Brain microvascular endothelial cell (primary cell): Measurements from ENCODE around the gene PAQR7.

ENCODE experiments used
- DNase-seq: peaks from one replicate; pipeline ENCODE4 v3.0.0-alpha.2; 2020
- H3K27ac ChIP-seq: fragments of 250-450 bp; sonication (Bioruptor Pico); 2 replicates; pipeline ENCODE4 v1.5.1; 2020; ENCODE audit warnings: mild to moderate bottlenecking, moderate library complexity
- H3K27me3 ChIP-seq: fragments of 250-450 bp; sonication (Bioruptor Pico); replicated peaks from 2 replicates; pipeline ENCODE4 v1.5.1; 2020; ENCODE audit warnings: mild to moderate bottlenecking
- H3K36me3 ChIP-seq: fragments of 250-450 bp; sonication (Bioruptor Pico); replicated peaks from 2 replicates; pipeline ENCODE4 v1.5.1; 2020; ENCODE audit warnings: mild to moderate bottlenecking
- H3K4me3 ChIP-seq: 2 replicates; pipeline ENCODE4 v1.5.1; 2011; ENCODE audit warnings: low read depth, mild to moderate bottlenecking, control low read depth, low read length, moderate library complexity
- in situ Hi-C: cut with HindIII; loops from 2 replicates; pipeline ENCODE4 v1.10.0; 2017; ENCODE audit warnings: low sequenced_read_pairs, low pct_ligation_motif_present
- TF ChIP-seq, protein P1 (sequence below): IDR thresholded peaks from 2 replicates; pipeline ENCODE4 v1.5.1; 2011; ENCODE audit warnings: low read depth, mild to moderate bottlenecking, moderate library complexity, low read length, control low read depth, inconsistent platforms; ENCODE audit errors: missing control alignments

Gene PAQR7

DNA sequence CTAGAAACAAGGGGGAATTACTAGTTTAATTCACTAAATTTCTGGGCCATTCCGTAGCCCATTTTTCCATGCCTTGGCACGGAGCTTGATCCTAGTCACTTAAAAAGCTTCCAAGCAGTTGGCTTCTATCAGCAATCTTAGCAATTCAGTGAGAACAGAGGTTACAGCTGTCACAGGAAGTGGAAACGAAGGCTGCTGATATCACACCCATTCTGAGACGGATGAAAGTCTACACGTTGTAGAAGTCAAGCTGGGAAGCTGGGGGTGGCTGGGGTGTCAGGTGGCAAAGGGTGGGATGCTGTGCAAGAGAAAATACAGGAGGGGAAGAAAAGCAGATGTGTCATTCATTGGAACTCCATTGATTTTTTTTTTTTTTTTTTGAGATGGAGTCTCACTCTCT, 42.5 kb upstream of the PAQR7 start:
- no peak overlapping the region for H3K27ac ChIP-seq

DNA sequence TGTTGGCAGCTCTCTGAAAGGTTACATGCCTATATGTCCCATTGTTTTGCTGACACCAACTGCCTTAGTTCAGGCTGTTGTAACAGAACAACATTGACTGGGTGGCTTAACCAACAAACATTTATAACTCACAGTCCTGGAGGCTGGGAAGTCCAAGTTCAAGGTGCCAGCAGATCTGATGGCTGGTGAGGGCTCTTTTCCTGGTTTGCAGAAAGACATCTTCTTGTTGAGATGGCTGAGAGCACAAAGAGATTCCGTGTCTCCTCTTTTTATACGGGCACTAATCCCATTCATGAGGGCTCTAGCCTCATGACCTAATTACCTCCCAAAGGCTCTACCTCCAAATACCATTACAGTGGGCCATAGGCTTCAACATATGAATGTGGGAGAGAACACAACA, 41.0 kb upstream of the PAQR7 start:
- in situ Hi-C loops: no loop called here
- DNase-seq: no peak
- Histone ChIP-seq H3K27me3 (no peaks in the 10 kb centered on the region), H3K4me3 (no peak overlapping the region), H3K36me3 (no peaks in the 10 kb centered on the region), H3K27ac (no peak overlapping the region)
- TF ChIP-seq, protein P1, sequence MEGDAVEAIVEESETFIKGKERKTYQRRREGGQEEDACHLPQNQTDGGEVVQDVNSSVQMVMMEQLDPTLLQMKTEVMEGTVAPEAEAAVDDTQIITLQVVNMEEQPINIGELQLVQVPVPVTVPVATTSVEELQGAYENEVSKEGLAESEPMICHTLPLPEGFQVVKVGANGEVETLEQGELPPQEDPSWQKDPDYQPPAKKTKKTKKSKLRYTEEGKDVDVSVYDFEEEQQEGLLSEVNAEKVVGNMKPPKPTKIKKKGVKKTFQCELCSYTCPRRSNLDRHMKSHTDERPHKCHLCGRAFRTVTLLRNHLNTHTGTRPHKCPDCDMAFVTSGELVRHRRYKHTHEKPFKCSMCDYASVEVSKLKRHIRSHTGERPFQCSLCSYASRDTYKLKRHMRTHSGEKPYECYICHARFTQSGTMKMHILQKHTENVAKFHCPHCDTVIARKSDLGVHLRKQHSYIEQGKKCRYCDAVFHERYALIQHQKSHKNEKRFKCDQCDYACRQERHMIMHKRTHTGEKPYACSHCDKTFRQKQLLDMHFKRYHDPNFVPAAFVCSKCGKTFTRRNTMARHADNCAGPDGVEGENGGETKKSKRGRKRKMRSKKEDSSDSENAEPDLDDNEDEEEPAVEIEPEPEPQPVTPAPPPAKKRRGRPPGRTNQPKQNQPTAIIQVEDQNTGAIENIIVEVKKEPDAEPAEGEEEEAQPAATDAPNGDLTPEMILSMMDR: no peak

More for the DNA sequence above, 42.5 kb upstream of the PAQR7 start:
- TF ChIP-seq, protein P1: no peak
- Histone ChIP-seq H3K36me3 (no peaks in the 10 kb centered on the region), H3K4me3 (no peak overlapping the region), H3K27me3 (no peaks in the 10 kb centered on the region)
- in situ Hi-C loops: no loop called here
- peak; percentile 22 for DNase-seq

DNA sequence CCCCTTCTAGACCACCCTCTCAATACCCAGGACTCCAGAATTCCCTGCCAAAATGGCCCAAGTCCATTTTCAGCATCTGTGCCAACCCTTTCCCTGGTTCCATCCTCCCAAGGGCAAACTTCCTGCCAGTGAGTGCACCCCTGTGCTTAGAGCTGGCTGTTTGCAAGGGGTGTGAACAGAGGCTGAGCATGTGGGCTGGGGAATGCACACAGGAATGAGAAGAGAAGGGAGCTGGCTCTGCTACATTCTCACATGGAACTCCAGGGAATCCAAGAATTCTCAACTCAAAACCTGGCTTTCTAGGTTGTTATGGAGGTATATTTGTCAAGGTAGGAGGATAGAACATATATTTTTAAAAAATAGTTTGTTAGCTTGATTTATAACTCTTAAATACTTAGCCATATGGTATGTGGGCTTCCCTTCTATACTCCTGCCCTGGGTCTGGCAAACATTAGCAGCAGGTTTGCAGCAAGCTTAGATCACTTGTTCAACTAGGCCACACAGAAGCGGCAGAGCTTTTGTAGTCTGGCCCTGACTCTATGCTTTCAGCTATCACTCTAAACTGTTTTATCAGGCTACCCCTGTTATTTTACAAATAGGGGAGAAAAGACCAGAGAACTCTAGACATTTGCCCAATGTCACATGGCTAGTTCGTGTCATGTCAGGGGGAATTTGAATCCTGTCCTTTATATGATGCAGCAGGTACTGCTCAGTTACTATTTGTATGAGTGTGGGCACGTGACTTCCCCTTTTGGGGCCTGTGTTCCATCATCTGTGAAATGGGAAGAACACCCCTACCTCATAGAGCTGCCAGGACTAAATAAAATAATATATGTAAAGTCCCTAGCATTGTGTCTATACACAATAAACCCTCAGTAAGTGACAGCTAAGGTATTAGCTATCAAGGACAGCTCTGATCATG, 38.8 kb upstream of the PAQR7 start:
- Histone ChIP-seq H3K27me3 (no peaks in the 10 kb centered on the region), H3K27ac (no peak overlapping the region), H3K4me3 (no peak overlapping the region), H3K36me3 (no peaks in the 10 kb centered on the region)
- TF ChIP-seq, protein P1: no peak
- in situ Hi-C loops: no loop called here
- no peak for DNase-seq

DNA sequence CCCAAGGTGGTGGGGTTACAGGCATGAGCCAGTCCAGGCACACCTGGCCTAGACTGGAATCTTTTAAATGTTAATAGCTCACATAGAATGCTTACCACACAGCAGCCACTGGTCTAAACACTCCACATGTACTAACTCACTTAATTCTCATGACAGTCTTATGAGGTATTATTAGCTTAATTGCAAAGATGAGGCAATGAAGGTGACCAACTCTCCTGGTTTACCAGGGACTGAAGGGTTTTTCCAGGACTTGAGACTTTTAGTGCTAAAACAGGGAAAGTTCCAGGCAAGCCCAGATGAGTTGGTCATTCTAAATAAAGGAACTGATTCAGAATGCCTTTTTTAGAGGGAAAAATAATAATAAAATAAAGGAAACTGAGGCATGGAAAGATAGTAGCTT, 37.7 kb upstream of the PAQR7 start:
- no peak for DNase-seq
- TF ChIP-seq, protein P1: no peak
- Histone ChIP-seq H3K27me3 (no peaks in the 10 kb centered on the region), H3K36me3 (no peaks in the 10 kb centered on the region), H3K4me3 (no peak overlapping the region), H3K27ac (no peak overlapping the region)
- in situ Hi-C loops: no loop called here

DNA sequence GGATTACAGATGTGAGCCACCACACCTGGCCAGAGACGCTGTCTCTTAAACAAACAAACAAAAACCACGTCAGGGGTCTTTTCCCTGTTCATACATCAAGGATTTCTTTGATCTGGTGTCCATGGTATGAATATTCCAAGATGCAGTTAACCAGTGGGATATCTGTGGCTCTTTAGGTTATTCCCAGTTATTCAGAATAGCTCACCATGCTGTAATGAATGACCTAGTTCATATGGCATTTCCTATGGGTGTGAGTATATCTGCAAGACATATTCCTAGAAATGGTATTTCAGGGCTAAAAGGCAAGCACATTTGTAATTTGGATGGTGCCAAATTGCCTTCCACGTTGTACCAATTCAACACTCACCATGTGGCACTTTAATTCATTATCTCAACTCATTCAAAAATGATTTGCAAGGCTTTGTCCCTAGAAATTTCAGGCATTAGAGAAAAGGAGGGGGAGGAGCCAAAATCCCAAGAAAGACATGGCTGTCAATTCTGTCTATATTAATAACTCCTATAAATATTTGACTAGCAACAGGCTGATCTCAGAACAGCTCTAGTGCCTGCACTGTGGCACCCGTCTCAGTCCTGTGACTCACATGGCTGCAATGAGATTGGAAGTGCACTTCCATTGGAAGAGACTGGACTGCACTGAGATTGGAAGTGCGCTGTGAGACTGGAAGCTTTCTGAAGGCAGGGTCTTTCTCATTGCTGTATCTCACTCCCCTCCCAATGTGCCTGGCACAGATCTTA, 36.7 kb upstream of the PAQR7 start:
- TF ChIP-seq, protein P1: no peak
- Histone ChIP-seq H3K4me3 (no peak overlapping the region), H3K27ac (peak overlapping the region; percentile 62), H3K36me3 (no peaks in the 10 kb centered on the region), H3K27me3 (no peaks in the 10 kb centered on the region)
- in situ Hi-C loops: no loop called here
- DNase-seq: peak; percentile 62
